NCI-H69 (cell line): Measurements from ENCODE around the gene FADS3.

Source experiments
- DNase-seq: peaks from one replicate; lab custom pipeline; 2025; lab: John Stamatoyannopoulos, UW

Gene FADS3

GRCh38 chr11:61834278-61835048 is 56.9 kb downstream of the FADS3 start:
- DNase-seq: peak; percentile 55

DNA sequence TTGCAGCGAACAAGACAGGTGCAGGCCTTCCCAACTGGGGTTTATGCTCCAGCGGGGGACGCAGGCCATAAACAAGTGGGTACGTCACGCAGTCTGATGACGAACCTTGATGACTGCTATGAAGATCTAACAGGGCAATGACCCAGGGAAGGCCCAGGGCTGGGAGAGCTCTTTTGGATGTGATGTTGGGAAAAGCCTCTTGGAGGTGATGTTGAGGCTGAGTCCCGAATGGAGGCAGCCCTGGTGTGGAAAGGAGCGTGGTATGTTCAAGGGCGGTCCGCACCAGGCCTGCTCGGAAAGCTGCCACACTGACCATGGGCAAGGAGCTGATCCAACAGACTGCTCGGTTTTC is 57.4 kb downstream of the FADS3 start:
- DNase-seq: no peak

DNA sequence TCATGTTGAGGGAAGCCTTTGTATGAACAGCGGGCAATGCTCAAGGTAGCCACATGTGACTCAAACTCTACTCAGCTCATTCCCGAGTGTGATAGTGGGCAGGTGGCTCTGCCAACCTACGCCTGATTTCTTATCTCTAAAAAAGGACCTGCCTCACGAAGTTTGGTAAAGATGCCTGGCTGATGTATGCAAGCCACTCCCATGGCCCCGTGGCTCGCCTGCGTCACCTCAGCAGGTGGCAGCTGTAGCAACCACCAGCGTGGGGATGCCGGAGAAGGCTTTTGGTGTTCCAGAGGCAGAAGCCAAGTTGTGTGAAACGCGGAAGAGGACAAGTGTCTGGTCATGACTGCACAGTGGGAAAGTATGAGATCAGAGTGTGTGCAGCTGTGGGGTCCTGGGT is 57.9 kb downstream of the FADS3 start:
- DNase-seq: no peak

DNA sequence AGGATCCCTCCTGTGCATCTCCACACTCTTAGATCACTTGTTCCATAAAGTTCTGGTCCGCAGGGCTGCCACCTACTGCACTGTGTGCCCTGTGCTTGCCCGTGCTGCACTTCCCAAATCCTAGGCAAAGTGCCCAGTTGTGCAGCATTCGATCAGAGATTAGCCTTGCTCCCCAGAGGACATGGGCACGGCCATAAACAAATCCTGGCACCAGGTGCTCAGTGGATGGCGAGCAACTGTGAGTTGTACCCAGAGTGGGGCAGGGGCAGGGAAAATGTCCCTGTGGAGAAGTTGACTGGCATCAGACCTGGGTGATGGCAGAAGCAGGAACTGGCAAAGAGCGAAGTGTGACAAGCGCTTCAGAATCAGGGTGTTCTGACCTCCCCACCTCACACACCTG is 58.6 kb downstream of the FADS3 start:
- DNase-seq: peak; percentile 20

DNA sequence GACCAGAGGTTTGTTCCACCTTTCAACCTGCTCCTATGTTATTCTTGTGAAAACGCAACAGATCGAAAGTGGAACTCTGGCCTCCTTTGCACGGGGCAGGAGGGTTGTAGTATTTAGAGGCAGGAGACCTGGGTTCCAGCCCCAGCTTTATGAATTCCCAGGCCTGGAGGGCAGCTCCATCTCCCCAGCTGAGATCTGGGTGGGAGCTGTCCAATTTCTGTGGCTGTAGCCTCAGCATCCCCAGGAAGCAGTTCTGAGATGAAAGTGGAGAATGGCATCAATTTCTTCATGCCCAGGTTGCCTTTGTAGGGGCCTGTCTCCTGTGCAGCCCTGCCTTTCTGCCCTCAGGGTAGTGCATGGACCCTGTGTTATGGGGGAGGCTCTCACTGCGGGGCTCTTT is 59.1 kb downstream of the FADS3 start:
- DNase-seq: no peak

DNA sequence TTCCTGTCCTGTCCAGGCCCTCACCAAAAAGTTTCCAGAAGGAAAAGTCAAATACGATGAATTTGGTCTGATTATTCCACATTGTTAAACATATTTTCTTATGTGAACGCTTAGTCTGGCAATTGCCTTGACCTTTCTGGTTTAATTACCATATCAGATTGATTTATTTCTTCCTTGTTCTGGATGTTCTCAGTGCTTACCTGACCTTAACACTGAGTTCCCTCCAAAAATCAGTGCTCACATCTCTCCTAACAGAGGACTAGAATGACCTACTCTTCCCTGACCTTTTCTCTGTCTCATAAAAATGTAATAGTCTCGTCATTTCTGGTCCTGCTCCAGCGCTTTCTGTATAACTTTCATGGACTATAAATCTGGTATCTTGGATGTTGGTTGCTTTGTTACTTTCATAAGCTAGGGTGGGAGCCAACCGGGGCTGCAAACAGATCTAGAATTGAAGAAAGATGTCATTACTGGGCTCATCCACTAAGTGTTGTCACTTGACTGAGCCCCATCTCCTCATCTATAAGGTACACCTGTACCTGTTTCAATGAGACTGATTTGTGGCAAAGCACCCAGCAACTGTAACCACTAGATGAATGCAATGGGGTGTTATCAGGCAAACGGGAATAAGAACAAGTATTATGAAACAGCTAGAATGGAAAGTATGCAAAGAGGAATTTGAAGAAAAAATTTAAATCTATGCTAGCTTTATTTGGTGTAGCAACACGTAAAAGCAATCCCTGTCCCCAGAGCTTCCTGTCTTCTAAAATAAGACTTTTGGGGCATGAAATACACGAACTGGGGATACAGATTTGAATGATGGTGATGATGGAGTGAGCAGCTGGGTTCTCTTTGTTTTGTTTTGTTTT is 60.9 kb downstream of the FADS3 start:
- DNase-seq: peak; percentile 14

- DNase-seq: no peak
Measured at GRCh38 chr11:61829806-61830205, 61.5 kb downstream of the FADS3 start.

DNA sequence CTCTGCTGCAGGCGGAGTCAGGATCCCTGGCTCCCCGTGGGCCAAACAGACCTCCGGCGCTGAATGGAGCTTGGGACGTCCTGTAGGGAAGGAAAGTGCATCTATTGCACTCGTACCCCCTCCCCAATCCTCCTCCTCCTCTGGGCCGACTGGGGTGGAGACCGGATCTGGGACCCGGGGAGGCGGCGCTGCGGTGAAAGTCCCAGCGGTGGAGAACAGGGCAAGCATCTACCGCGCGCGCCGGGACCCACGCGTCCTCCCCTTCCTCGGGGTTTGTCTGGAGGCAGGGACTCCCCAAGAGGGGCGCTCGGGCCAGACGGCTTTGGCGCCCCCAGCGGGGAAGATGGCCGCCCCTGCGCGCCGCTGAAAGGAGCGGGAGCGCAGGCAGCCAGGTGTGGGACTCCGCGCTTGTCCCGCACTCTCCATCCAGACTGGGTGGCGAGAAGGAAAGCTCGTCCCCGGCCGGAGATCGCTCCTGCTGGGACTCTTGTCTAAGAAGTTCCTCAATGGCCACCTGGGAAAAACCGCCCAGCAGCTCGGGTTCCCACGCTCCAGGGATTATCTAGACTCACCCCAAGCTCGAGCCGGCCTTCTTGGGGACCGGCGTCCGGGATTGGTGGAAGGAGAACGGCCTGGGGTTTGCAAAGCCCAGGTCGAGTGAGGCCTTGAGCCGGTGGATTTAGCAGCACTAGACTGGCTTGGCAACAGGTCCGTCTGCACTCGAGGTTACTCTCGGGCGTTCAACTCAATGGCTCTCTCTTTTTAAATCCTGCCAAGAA is 62.5 kb downstream of the FADS3 start:
- peak; percentile 79 for DNase-seq

GRCh38 chr11:61828379-61828628 is 63.0 kb downstream of the FADS3 start:
- DNase-seq: no peak

DNA sequence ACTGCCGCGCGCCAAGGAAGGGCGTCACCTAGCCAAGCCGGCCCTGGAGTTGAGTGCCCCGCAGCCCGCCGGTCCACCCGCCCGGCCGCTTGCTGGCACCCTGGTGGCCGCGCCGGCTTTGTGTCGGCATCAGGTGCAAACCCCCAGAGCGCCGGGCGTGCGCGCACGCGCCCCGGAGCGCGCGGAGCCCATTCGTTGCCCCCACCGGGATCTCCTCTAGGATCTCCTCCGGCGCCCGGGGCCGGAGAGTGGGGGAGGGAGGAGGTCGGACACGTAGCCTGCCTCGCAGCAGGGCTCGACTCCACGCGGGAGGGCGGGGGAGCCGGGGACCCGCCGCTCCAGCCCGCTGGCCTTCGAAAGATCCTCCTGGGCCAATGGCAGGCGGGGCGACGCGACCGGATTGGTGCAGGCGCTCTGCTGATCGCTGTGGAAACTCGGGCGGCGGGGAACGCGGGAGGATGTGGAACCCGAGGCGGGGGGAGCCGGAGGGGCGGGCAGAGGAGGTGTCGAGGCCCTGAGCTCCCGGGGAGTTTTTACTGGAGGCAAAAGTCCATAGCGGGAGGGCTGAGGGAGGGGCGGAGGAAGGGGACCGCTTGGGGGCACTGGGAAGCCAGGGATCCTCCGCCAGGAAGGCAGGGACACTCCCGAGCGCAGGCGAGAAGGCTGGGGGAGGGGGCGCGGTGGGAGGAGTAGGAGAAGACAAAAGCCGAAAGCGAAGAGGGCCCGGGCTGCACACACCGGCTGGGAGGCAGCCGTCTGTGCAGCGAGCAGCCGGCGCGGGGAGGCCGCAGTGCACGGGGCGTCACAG is 63.6 kb downstream of the FADS3 start, which contains the start of gene FADS2:
FADS2 (plus strand) TSS at position 730 of the 808 bp plus-strand sequence. CDS start 91 bp downstream, outside the sequence.
- peak; percentile 99 for DNase-seq

GRCh38 chr11:61826930-61827570 is 64.3 kb downstream of the FADS3 start:
- DNase-seq: no peak
